Activated B cell treated with CpG ODN at 0.5 μM for 24 hours (primary cell): ENCODE results near the gene DUSP22. TPM values are rescaled to one million over a fixed set of nuclear protein-coding genes. Genes with fewer than 3 reads are reported as not detected.

ENCODE experiments used
- ATAC-seq: fragments of 200-7000 bp; cut with Tn5 transposase; one replicate; pipeline ENCODE4 v1.10.0; 2021; ENCODE audit warnings: low read depth, mild to moderate bottlenecking, moderate library complexity
- CTCF ChIA-PET: fragments of 350-600 bp; sonication (Branson Sonifier 250); formaldehyde crosslinking; loops from one replicate; lab custom pipeline; 2021; ENCODE audit warnings: antibody characterized with exemption; lab: Charles Lee
- POLR2A ChIA-PET: fragments of 350-600 bp; sonication (Branson Sonifier 250); formaldehyde crosslinking; loops from one replicate; lab custom pipeline; 2021; ENCODE audit warnings: antibody characterized with exemption; lab: Charles Lee
- DNase-seq: peaks from one replicate; pipeline ENCODE4 v3.0.0; 2022
- H3K27ac Mint-ChIP-seq: one replicate; pipeline ENCODE4 v1.8.0; 2020; ENCODE audit warnings: mixed read lengths
- H3K27me3 Mint-ChIP-seq: one replicate; pipeline ENCODE4 v1.8.0; 2021; ENCODE audit warnings: mixed read lengths
- H3K36me3 Mint-ChIP-seq: one replicate; pipeline ENCODE4 v1.8.0; 2021; ENCODE audit warnings: low read depth, mixed read lengths
- H3K4me1 Mint-ChIP-seq: one replicate; pipeline ENCODE4 v1.8.0; 2021; ENCODE audit warnings: mixed read lengths
- H3K4me3 Mint-ChIP-seq: one replicate; pipeline ENCODE4 v1.8.0; 2020; ENCODE audit warnings: mild to moderate bottlenecking, mixed read lengths
- H3K9me3 Mint-ChIP-seq: one replicate; pipeline ENCODE4 v1.8.0; 2020; ENCODE audit warnings: mixed read lengths
- CTCF ChIP-seq: fragments of 200-600 bp; IDR thresholded peaks from one replicate; pipeline ENCODE4 v1.8.0; 2022; ENCODE audit warnings: antibody characterized with exemption, mild to moderate bottlenecking
- intact Hi-C: fragments of 100-400 bp; cut with micrococcal nuclease; formaldehyde crosslinking; loops from one replicate; pipeline ENCODE4 v1.15.1; 2024
- total RNA-seq: library from RNA; stranded (reverse); gene quantifications from 2 replicates; pipeline ENCODE4 v1.2.3, GENCODE V29; 2022

DUSP22 gene
- total RNA-seq, 1 donor from 2014 or later = 153 TPM

DNA sequence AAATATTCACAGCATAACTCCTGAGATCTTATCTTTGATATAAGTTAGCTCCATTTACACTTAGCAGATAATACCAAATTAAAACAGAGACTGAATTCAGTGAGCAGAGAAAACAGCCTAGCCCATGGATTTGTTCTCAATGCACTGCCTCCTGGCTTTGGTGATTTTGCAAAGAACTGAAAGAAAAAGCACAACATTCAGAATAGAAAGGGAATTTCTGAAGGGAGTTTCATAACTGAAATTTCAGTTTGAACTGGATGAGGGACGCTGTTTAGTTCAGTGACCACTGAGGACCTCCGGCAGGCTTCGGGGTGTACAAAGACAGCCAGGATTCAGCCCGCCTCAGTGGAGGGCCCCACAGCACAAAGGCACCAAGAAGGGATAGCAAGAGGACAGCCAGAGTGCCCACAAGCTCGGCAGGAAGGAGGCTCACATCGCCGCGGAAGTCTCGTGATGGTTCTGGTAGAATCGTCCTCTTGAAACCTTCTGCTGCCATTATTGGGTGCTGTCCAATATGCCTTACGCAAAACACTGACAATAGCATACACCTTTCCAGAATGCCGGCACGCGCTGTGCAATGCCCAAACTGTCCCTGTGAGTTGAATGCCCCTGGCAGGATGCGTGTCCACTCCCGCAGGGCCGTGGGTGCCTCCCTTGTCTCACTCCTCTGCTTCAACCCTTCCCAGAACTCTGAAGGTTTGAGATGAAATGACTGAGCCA, 89.6 kb downstream of the DUSP22 start:
- DNase-seq = no peak
- no peak for ATAC-seq
- H3K36me3 Mint-ChIP-seq = no peaks in the 10 kb centered on the region
- TF ChIP-seq CTCF = no peak
- H3K9me3 Mint-ChIP-seq = no peaks in the 10 kb centered on the region
- H3K4me3 Mint-ChIP-seq = peak overlapping the region; percentile 11
- H3K4me1 Mint-ChIP-seq = peaks cover 51% of the 10 kb centered on the region
- CTCF ChIA-PET = no interaction called here
- POLR2A ChIA-PET = interaction anchor here (6.8 kb wide), 1 partner anchor 10 kb away, joined by 84 read pairs; the partner anchor contains the start of gene IRF4
- H3K27ac Mint-ChIP-seq = no peak overlapping the region
- no peaks in the 10 kb centered on the region for H3K27me3 Mint-ChIP-seq
- intact Hi-C loops = no loop called here

DNA sequence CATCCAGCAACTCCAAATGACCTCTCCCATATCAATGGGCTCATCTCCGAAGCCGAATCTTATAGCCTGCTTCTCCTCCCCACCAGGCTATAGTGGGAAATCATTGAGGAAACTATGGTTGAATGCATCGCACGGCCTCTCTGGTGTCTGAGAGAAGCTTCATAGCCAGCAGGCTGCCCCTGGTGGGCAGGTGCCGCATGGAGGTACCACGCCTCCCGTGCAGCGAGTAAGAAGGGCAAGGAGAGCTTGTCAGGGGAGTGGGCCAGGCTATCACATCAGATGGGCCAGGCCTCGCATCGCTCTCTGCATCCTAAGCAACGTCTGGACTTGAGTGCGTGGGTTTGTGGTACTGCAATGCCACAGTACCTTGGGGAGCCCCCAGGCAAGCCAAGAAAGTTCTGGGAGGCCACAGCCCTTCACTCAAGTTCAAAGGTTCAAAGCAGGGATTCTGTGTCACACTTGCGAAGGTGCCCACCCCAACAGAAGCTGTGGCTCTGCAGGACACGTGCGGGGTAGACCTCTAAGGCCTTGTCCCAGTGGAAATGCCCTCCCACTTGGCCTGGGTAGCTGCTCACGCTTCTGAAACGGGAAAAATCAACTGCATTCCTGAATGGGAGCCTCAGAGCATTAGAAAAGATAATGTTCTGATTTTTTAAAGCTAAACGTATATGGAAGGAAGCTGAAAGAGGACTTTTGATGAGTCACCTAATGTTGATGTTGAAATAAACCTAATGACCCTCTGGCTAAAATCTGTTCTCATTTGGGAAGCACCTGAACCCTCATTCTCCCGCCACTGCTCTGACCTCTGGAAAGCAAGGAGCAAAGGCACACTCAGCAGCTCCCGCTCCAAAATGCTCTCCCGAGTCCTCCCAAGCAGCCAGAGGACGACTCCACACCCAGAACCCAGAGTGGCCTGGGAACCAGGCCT, 90.9 kb downstream of the DUSP22 start:
- Mint-ChIP-seq H3K4me3 (no peak overlapping the region), H3K4me1 (peaks cover 38% of the 10 kb centered on the region), H3K27ac (no peak overlapping the region), H3K27me3 (no peaks in the 10 kb centered on the region), H3K36me3 (no peaks in the 10 kb centered on the region), H3K9me3 (no peaks in the 10 kb centered on the region)
- ATAC-seq = no peak
- DNase-seq = no peak
- intact Hi-C loops = no loop called here
- ChIA-PET POLR2A (interaction anchor here (0.7 to 2.0 kb wide), 4 partner anchors 8 to 90 kb away, joined by 3 to 6 read pairs (median 4); partner anchors contain the start of genes DUSP22 and IRF4), CTCF (no interaction called here)
- no peak for TF ChIP-seq CTCF

DNA sequence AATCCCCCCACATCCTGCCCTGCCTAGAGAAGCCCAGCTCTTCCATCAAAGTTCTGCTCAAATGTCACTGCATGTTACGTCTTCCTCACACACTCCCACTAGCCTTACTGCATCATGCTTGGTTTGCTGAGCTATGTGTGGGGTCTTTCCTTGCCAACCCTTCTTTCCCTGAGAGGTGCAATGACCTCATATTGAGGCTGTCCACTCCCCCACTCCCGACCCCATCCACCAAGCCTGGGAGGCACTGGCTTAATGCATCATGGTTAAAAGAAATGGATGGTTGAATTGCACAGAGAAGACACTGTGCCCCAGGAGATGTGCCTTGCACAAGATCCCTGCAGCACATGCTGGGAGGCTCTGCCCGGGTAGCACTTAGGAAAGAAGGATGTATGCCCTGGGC, 91.6 kb downstream of the DUSP22 start:
- H3K36me3 Mint-ChIP-seq = no peaks in the 10 kb centered on the region
- H3K4me1 Mint-ChIP-seq = peaks cover 34% of the 10 kb centered on the region
- ChIA-PET CTCF (no interaction called here), POLR2A (interaction anchor here (1.2 to 2.0 kb wide), 3 partner anchors 8 to 91 kb away, joined by 3 to 6 read pairs (median 5); partner anchors contain the start of genes DUSP22 and IRF4)
- H3K9me3 Mint-ChIP-seq = no peaks in the 10 kb centered on the region
- DNase-seq = no peak
- H3K27ac Mint-ChIP-seq = no peak overlapping the region
- no peak overlapping the region for H3K4me3 Mint-ChIP-seq
- ATAC-seq = no peak
- TF ChIP-seq CTCF = no peak
- no peaks in the 10 kb centered on the region for H3K27me3 Mint-ChIP-seq
- intact Hi-C loops = no loop called here

DNA sequence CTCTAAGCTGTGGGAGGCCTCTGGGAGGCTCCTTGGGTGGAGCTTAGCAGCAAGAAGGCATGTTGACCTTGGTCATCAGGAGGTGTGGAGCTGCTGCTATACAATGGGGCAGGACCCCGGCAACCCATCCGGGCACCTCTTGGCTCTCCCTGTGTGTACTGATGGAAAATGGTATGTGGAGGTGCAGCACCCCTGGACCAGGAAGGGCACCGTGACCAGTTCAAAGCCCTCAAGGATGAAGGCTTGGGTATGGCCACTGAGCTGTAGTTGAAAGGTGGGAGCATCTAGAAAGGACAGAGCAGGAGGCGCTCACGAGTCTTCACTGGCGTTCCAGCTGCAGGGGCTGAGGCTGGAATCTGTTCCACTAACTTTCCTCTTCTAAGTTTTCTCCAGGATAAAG, 92.6 kb downstream of the DUSP22 start:
- Mint-ChIP-seq H3K4me3 (no peak overlapping the region), H3K27ac (no peak overlapping the region), H3K4me1 (peaks cover 32% of the 10 kb centered on the region), H3K9me3 (no peaks in the 10 kb centered on the region), H3K27me3 (no peaks in the 10 kb centered on the region), H3K36me3 (no peaks in the 10 kb centered on the region)
- ChIA-PET CTCF (no interaction called here), POLR2A (interaction anchor here (1.1 to 2.0 kb wide), 3 partner anchors 89 to 196 kb away, joined by 3 to 6 read pairs (median 3); partner anchors contain the start of gene DUSP22)
- no peak for ATAC-seq
- intact Hi-C loops = no loop called here
- DNase-seq = no peak
- no peak for TF ChIP-seq CTCF

- intact Hi-C loops = no loop called here
Observed at GRCh38 chr6:385614-386013, 93.3 kb downstream of the DUSP22 start.

More at GRCh38 chr6:385614-386013, 93.3 kb downstream of the DUSP22 start:
- ChIA-PET POLR2A (interaction anchor here (1.7 kb wide), 1 partner anchor 197 kb away, joined by 3 read pairs; no protein-coding TSS in a partner anchor), CTCF (no interaction called here)
- H3K27ac Mint-ChIP-seq = no peak overlapping the region
- ATAC-seq = no peak
- no peaks in the 10 kb centered on the region for H3K27me3 Mint-ChIP-seq
- no peak for TF ChIP-seq CTCF
- H3K4me1 Mint-ChIP-seq = peaks cover 32% of the 10 kb centered on the region
- no peak overlapping the region for H3K4me3 Mint-ChIP-seq
- H3K36me3 Mint-ChIP-seq = no peaks in the 10 kb centered on the region
- H3K9me3 Mint-ChIP-seq = no peaks in the 10 kb centered on the region
- no peak for DNase-seq
